ENCODE results near the gene SNX24. TPM values are rescaled to one million over a fixed set of nuclear protein-coding genes. Genes with fewer than 3 reads are reported as not detected.
"Not testable (repeated sequence)": the region's sequence is repeated elsewhere in the genome, so short reads cannot be mapped to it uniquely, and the experiment has no call there.

The SNX24 gene
- total RNA-seq, 1 donor, result 26.5 TPM

- no peak overlapping the region for H3K4me3 ChIP-seq (ENCODE audit: low read depth, low read length)
- TF ChIP-seq CTCF (IDR thresholded peaks at IDR 0.05; ENCODE audit: insufficient read depth, low read length), result no peak
- DNase-seq (ENCODE audit: low read depth), result no peak
Measured at GRCh38 chr5:122965111-122965510, 119.7 kb downstream of the SNX24 start.

GRCh38 chr5:122967085-122967484 lies 121.7 kb downstream of the SNX24 start:
- H3K4me3 ChIP-seq (ENCODE audit: low read depth, low read length), result no peak overlapping the region
- TF ChIP-seq CTCF (IDR thresholded peaks at IDR 0.05; ENCODE audit: insufficient read depth, low read length), result no peak
- no peak for DNase-seq (ENCODE audit: low read depth)

- TF ChIP-seq CTCF (IDR thresholded peaks at IDR 0.05; ENCODE audit: insufficient read depth, low read length), result no peak
- DNase-seq (ENCODE audit: low read depth), result no peak
- H3K4me3 ChIP-seq (ENCODE audit: low read depth, low read length), result no peak overlapping the region
Measured at GRCh38 chr5:122967625-122968024, 122.2 kb downstream of the SNX24 start.

- not testable (repeated sequence) for H3K4me3 ChIP-seq (ENCODE audit: low read depth, low read length); DNase-seq (ENCODE audit: low read depth)
Measured at GRCh38 chr5:122968056-122968455, 122.6 kb downstream of the SNX24 start.

- TF ChIP-seq CTCF (IDR thresholded peaks at IDR 0.05; ENCODE audit: insufficient read depth, low read length), result no peak
- H3K4me3 ChIP-seq (ENCODE audit: low read depth, low read length), result no peak overlapping the region
- no peak for DNase-seq (ENCODE audit: low read depth)
Measured at GRCh38 chr5:122971333-122971732, 125.9 kb downstream of the SNX24 start.

- no peak overlapping the region for H3K4me3 ChIP-seq (ENCODE audit: low read depth, low read length)
- TF ChIP-seq CTCF (IDR thresholded peaks at IDR 0.05; ENCODE audit: insufficient read depth, low read length), result no peak
- DNase-seq (ENCODE audit: low read depth), result peak; percentile 20
Measured at GRCh38 chr5:122972877-122973276, 127.5 kb downstream of the SNX24 start.

- not testable (repeated sequence) for DNase-seq (ENCODE audit: low read depth); H3K4me3 ChIP-seq (ENCODE audit: low read depth, low read length)
Measured at GRCh38 chr5:122973759-122974158, 128.3 kb downstream of the SNX24 start.

GRCh38 chr5:122974251-122974650 lies 128.8 kb downstream of the SNX24 start:
- not testable (repeated sequence) for H3K4me3 ChIP-seq (ENCODE audit: low read depth, low read length)

GRCh38 chr5:122977319-122977718 lies 131.9 kb downstream of the SNX24 start:
- H3K4me3 ChIP-seq (ENCODE audit: low read depth, low read length), result no peak overlapping the region
- no peak for DNase-seq (ENCODE audit: low read depth)
- TF ChIP-seq CTCF (IDR thresholded peaks at IDR 0.05; ENCODE audit: insufficient read depth, low read length), result no peak

More at GRCh38 chr5:122974251-122974650, 128.8 kb downstream of the SNX24 start:
- DNase-seq (ENCODE audit: low read depth), result not testable (repeated sequence)
